Peyer's patch (tissue), 4 donors: ENCODE measurements around the gene ARNT2. TPM values are rescaled to one million over a fixed set of nuclear protein-coding genes. Genes with fewer than 3 reads are reported as not detected.

Experiments
- DNase-seq, 3 donors: peaks; one replicate each; pipeline ENCODE4 v3.0.0-alpha.2; 2017 to 2019
- H3K27ac ChIP-seq, 4 donors: fragments of 200-600 bp; sonication (generic); one replicate each; pipeline ENCODE4 v1.5.1; 2016 to 2019
- H3K27me3 ChIP-seq, 2 donors: fragments of 200-600 bp; sonication (generic); one replicate each; pipeline ENCODE4 v1.5.1; 2019
- H3K36me3 ChIP-seq, 3 donors: fragments of 200-600 bp; sonication (generic); one replicate each; pipeline ENCODE4 v1.5.1; 2016 to 2019
- H3K4me1 ChIP-seq, 4 donors: fragments of 200-600 bp; sonication (generic); one replicate each; pipeline ENCODE4 v1.5.1; 2016 to 2019
- H3K4me3 ChIP-seq, 4 donors: fragments of 200-600 bp; sonication (generic); 1 replicate in 3 of 4; 2 replicates in 1 of 4; pipeline ENCODE4 v1.5.1; 2016 to 2019; ENCODE audit warnings: mild to moderate bottlenecking in 1 of 4
- H3K9me3 ChIP-seq, 4 donors: fragments of 200-600 bp; sonication (generic); one replicate each; pipeline ENCODE4 v1.5.1; 2016 to 2019; ENCODE audit warnings: mild to moderate bottlenecking in 1 of 4
- CTCF ChIP-seq, 6 experiments: fragments of 450-650 bp in 4 of 6; fragments of 200-600 bp in 2 of 6; sonication (generic) in 1 of 6; IDR thresholded peaks; one replicate each; pipeline ENCODE4 v1.5.1; 2017 to 2019; ENCODE audit warnings: antibody characterized with exemption in 6 of 6, mild to moderate bottlenecking in 3 of 6, moderate library complexity in 1 of 6
- POLR2A ChIP-seq, 2 donors: fragments of 450-650 bp; IDR thresholded peaks; one replicate each; pipeline ENCODE4 v1.5.1; 2017; ENCODE audit warnings: antibody characterized with exemption in 2 of 2, mild to moderate bottlenecking in 2 of 2, moderate library complexity in 2 of 2
- total RNA-seq, 4 donors: library from RNA; depleted of rRNA; stranded (reverse); fragments of >200 nt; gene quantifications; one replicate each; pipeline ENCODE4 v1.1.0, GENCODE V29; 2016

Gene ARNT2
- total RNA-seq, 4 donors from 2014 or later: 2.5 to 10.3 (median 4.5) TPM

- H3K36me3 ChIP-seq: no peaks in the 10 kb centered on the region
- DNase-seq: peak in 1 of 3 donors; percentile 27
- no peak overlapping the region for H3K4me3 ChIP-seq
- H3K27me3 ChIP-seq: no peaks in the 10 kb centered on the region
- TF ChIP-seq POLR2A (IDR thresholded peaks at IDR 0.05) (no peak), CTCF (IDR thresholded peaks at IDR 0.05) (no peak)
- H3K27ac ChIP-seq: no peak overlapping the region
- no peaks in the 10 kb centered on the region for H3K4me1 ChIP-seq
- H3K9me3 ChIP-seq: no peaks in the 10 kb centered on the region
Observed at GRCh38 chr15:80577552-80578205, 173.5 kb downstream of the ARNT2 start.

- peak in 1 of 3 donors; percentile 24 for DNase-seq
- H3K9me3 ChIP-seq: no peaks in the 10 kb centered on the region
Observed at GRCh38 chr15:80578206-80578595, 174.0 kb downstream of the ARNT2 start.

GRCh38 chr15:80578871-80579270 is 174.7 kb downstream of the ARNT2 start:
- TF ChIP-seq POLR2A (IDR thresholded peaks at IDR 0.05): no peak
- no peak for TF ChIP-seq CTCF (IDR thresholded peaks at IDR 0.05)
- no peaks in the 10 kb centered on the region for H3K36me3 ChIP-seq
- peak in 1 of 3 donors; percentile 29 for DNase-seq
- no peaks in the 10 kb centered on the region for H3K4me1 ChIP-seq
- no peak overlapping the region for H3K27ac ChIP-seq
- no peak overlapping the region for H3K4me3 ChIP-seq
- H3K9me3 ChIP-seq: no peaks in the 10 kb centered on the region
- no peaks in the 10 kb centered on the region for H3K27me3 ChIP-seq

More at GRCh38 chr15:80578206-80578595, 174.0 kb downstream of the ARNT2 start:
- no peak overlapping the region for H3K4me3 ChIP-seq
- H3K4me1 ChIP-seq: no peaks in the 10 kb centered on the region
- H3K36me3 ChIP-seq: no peaks in the 10 kb centered on the region
- H3K27me3 ChIP-seq: no peaks in the 10 kb centered on the region
- no peak for TF ChIP-seq POLR2A (IDR thresholded peaks at IDR 0.05)
- TF ChIP-seq CTCF (IDR thresholded peaks at IDR 0.05): no peak
- no peak overlapping the region for H3K27ac ChIP-seq

GRCh38 chr15:80579611-80580010 is 175.4 kb downstream of the ARNT2 start:
- Histone ChIP-seq H3K4me3 (no peak overlapping the region), H3K4me1 (no peaks in the 10 kb centered on the region), H3K36me3 (no peaks in the 10 kb centered on the region), H3K27ac (no peak overlapping the region), H3K9me3 (no peaks in the 10 kb centered on the region), H3K27me3 (no peaks in the 10 kb centered on the region)
- peak in 1 of 3 donors; percentile 8 for DNase-seq
- TF ChIP-seq POLR2A (IDR thresholded peaks at IDR 0.05) (no peak), CTCF (IDR thresholded peaks at IDR 0.05) (no peak)

GRCh38 chr15:80580106-80580505 is 175.9 kb downstream of the ARNT2 start:
- DNase-seq: peak in 1 of 3 donors; percentile 27
- no peak overlapping the region for H3K27ac ChIP-seq
- H3K9me3 ChIP-seq: no peaks in the 10 kb centered on the region
- H3K27me3 ChIP-seq: no peaks in the 10 kb centered on the region
- H3K36me3 ChIP-seq: no peaks in the 10 kb centered on the region
- H3K4me1 ChIP-seq: no peaks in the 10 kb centered on the region
- H3K4me3 ChIP-seq: no peak overlapping the region
- no peak for TF ChIP-seq CTCF (IDR thresholded peaks at IDR 0.05)
- no peak for TF ChIP-seq POLR2A (IDR thresholded peaks at IDR 0.05)
